ENCODE data around the gene TNFRSF14. TPM values are rescaled to one million over a fixed set of nuclear protein-coding genes. Genes with fewer than 3 reads are reported as not detected.

Gene TNFRSF14
- total and polyA plus RNA-seq, 4 donors, result 14.8 to 38.1 (median 29.1) TPM

DNA sequence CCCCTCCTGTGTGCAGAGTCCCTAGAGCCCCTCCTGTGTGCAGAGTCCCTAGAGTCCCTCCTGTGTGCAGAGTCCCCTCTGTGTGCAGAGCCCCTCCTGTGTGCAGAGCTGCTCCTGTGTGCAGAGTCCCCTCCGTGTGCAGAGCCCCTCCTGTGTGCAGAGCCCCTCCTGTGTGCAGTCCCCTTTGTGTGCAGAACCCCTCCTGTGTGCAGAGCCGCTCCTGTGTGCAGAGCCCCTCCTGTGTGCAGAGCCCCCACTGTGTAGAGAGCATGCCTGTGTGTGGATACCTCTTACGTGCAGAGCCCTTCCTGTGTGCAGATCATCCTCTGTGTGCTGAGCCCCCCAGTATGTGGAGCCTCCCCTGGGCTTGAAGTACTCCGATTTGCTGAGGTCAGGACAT lies 17.8 kb upstream of the TNFRSF14 start:
- Histone ChIP-seq H3K9me3 (ENCODE audit: control insufficient read depth in 4 of 4, low read length in 3 of 4) (no peaks in the 10 kb centered on the region), H3K27me3 (ENCODE audit: control insufficient read depth in 4 of 4, insufficient read depth in 4 of 4, low read length in 3 of 4) (no peaks in the 10 kb centered on the region), H3K9ac (ENCODE audit: low read depth in 1 of 2, low read length in 2 of 2) (no peak overlapping the region), H3K4me3 (ENCODE audit: low read depth in 1 of 3, low read length in 3 of 3) (no peak overlapping the region), H3K36me3 (ENCODE audit: control insufficient read depth in 4 of 4, insufficient read depth in 3 of 4, low read depth in 1 of 4, low read length in 3 of 4) (no peaks in the 10 kb centered on the region), H3K27ac (ENCODE audit: low read depth in 1 of 2, low read length in 2 of 2) (no peak overlapping the region), H3K4me1 (ENCODE audit: control insufficient read depth in 4 of 4, insufficient read depth in 4 of 4, low read length in 3 of 4) (peaks cover 0 to 14% (median 2%) of the 10 kb centered on the region in 4 donors)
- DNase-seq (ENCODE audit: low spot score), result no peak
- TF ChIP-seq NR2F2 (IDR thresholded peaks at IDR 0.05) (no peak), YY1 (IDR thresholded peaks at IDR 0.05) (no peak), JUND (IDR thresholded peaks at IDR 0.05) (no peak), RXRA (IDR thresholded peaks at IDR 0.05) (no peak), ATF3 (IDR thresholded peaks at IDR 0.05) (no peak)
- TF ChIP-seq, protein P1, sequence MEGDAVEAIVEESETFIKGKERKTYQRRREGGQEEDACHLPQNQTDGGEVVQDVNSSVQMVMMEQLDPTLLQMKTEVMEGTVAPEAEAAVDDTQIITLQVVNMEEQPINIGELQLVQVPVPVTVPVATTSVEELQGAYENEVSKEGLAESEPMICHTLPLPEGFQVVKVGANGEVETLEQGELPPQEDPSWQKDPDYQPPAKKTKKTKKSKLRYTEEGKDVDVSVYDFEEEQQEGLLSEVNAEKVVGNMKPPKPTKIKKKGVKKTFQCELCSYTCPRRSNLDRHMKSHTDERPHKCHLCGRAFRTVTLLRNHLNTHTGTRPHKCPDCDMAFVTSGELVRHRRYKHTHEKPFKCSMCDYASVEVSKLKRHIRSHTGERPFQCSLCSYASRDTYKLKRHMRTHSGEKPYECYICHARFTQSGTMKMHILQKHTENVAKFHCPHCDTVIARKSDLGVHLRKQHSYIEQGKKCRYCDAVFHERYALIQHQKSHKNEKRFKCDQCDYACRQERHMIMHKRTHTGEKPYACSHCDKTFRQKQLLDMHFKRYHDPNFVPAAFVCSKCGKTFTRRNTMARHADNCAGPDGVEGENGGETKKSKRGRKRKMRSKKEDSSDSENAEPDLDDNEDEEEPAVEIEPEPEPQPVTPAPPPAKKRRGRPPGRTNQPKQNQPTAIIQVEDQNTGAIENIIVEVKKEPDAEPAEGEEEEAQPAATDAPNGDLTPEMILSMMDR (IDR thresholded peaks at IDR 0.05; ENCODE audit: low read depth, low read length, missing input control), result no peak
- TF ChIP-seq, protein P2, sequence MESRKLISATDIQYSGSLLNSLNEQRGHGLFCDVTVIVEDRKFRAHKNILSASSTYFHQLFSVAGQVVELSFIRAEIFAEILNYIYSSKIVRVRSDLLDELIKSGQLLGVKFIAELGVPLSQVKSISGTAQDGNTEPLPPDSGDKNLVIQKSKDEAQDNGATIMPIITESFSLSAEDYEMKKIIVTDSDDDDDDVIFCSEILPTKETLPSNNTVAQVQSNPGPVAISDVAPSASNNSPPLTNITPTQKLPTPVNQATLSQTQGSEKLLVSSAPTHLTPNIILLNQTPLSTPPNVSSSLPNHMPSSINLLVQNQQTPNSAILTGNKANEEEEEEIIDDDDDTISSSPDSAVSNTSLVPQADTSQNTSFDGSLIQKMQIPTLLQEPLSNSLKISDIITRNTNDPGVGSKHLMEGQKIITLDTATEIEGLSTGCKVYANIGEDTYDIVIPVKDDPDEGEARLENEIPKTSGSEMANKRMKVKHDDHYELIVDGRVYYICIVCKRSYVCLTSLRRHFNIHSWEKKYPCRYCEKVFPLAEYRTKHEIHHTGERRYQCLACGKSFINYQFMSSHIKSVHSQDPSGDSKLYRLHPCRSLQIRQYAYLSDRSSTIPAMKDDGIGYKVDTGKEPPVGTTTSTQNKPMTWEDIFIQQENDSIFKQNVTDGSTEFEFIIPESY (IDR thresholded peaks at IDR 0.05), result no peak
- 82% methylated on average over 4 of the region's 4 CpGs for WGBS

GRCh38 chr1:2538872-2539271 lies 17.3 kb upstream of the TNFRSF14 start:
- no peaks in the 10 kb centered on the region for H3K36me3 ChIP-seq (ENCODE audit: control insufficient read depth in 4 of 4, insufficient read depth in 3 of 4, low read depth in 1 of 4, low read length in 3 of 4)
- no peak overlapping the region for H3K9ac ChIP-seq (ENCODE audit: low read depth in 1 of 2, low read length in 2 of 2)
- no peaks in the 10 kb centered on the region for H3K9me3 ChIP-seq (ENCODE audit: control insufficient read depth in 4 of 4, low read length in 3 of 4)
- no peak overlapping the region for H3K4me3 ChIP-seq (ENCODE audit: low read depth in 1 of 3, low read length in 3 of 3)
- H3K4me1 ChIP-seq (ENCODE audit: control insufficient read depth in 4 of 4, insufficient read depth in 4 of 4, low read length in 3 of 4), result peaks cover 0 to 18% (median 4%) of the 10 kb centered on the region in 4 donors
- no peak for TF ChIP-seq RAD21 (IDR thresholded peaks at IDR 0.05)
- TF ChIP-seq ATF3 (IDR thresholded peaks at IDR 0.05), result no peak
- H3K27me3 ChIP-seq (ENCODE audit: control insufficient read depth in 4 of 4, insufficient read depth in 4 of 4, low read length in 3 of 4), result no peaks in the 10 kb centered on the region
- no peak for DNase-seq (ENCODE audit: low spot score)
- no peak overlapping the region for H3K27ac ChIP-seq (ENCODE audit: low read depth in 1 of 2, low read length in 2 of 2)
- WGBS, result 93% methylated on average over 8 of the region's 8 CpGs

- 75% methylated on average over 12 of the region's 12 CpGs for WGBS
- Histone ChIP-seq H3K36me3 (ENCODE audit: control insufficient read depth in 4 of 4, insufficient read depth in 3 of 4, low read depth in 1 of 4, low read length in 3 of 4) (no peaks in the 10 kb centered on the region), H3K27me3 (ENCODE audit: control insufficient read depth in 4 of 4, insufficient read depth in 4 of 4, low read length in 3 of 4) (no peaks in the 10 kb centered on the region)
Observed at GRCh38 chr1:2539312-2539907, 16.8 kb upstream of the TNFRSF14 start.

More at GRCh38 chr1:2539312-2539907, 16.8 kb upstream of the TNFRSF14 start:
- Histone ChIP-seq H3K9ac (ENCODE audit: low read depth in 1 of 2, low read length in 2 of 2) (no peak overlapping the region), H3K27ac (ENCODE audit: low read depth in 1 of 2, low read length in 2 of 2) (no peak overlapping the region), H3K4me1 (ENCODE audit: control insufficient read depth in 4 of 4, insufficient read depth in 4 of 4, low read length in 3 of 4) (peaks cover 0 to 23% (median 5%) of the 10 kb centered on the region in 4 donors), H3K9me3 (ENCODE audit: control insufficient read depth in 4 of 4, low read length in 3 of 4) (no peaks in the 10 kb centered on the region), H3K4me3 (ENCODE audit: low read depth in 1 of 3, low read length in 3 of 3) (no peak overlapping the region)
- no peak for TF ChIP-seq SP1 (IDR thresholded peaks at IDR 0.05)
- no peak for TF ChIP-seq FOXA1 (IDR thresholded peaks at IDR 0.05)
- no peak for TF ChIP-seq HNF4A (conservative IDR thresholded peaks at IDR 0.05)
- TF ChIP-seq, protein P1 (IDR thresholded peaks at IDR 0.05; ENCODE audit: low read depth, low read length, missing input control), result peak; percentile 8
- TF ChIP-seq GABPA (IDR thresholded peaks at IDR 0.05 in 1 of 2, conservative IDR thresholded peaks at IDR 0.05 in 1 of 2), result no peak
- no peak for DNase-seq (ENCODE audit: low spot score)
